Posterior vena cava (tissue), 2 donors: Measurements from ENCODE around the gene RBBP4. TPM values are rescaled to one million over a fixed set of nuclear protein-coding genes. Genes with fewer than 3 reads are reported as not detected.
A peak's percentile ranks its signal among the peaks of the same experiment; 100 is the strongest.
"Not testable (repeated sequence)": the region's sequence is repeated elsewhere in the genome, so short reads cannot be mapped to it uniquely, and the experiment has no call there.

ENCODE experiments used
- DNase-seq: peaks from one replicate; pipeline ENCODE4 v3.0.0-alpha.2; 2020; ENCODE audit warnings: low spot score
- intact Hi-C, 2 donors: fragments of 100-400 bp; cut with DNase I; formaldehyde crosslinking; loops; one replicate each; pipeline versions ENCODE4 v1.14.1 to v1.14.2; 2022 to 2023
- total RNA-seq, 2 donors: library from RNA; stranded (reverse); fragmentation: NEBNext Ultra II Directional; extraction: Animal tissue kit (Norgen Biotek cat#: 25700); gene quantifications; one replicate each; pipeline ENCODE4 v1.2.1, GENCODE V29; 2021
- donor health status: DM: yes; HTN: yes; CAD: no.
- donor health status: DM: yes; HTN: yes; CAD: no.

RBBP4 gene
- total RNA-seq, 2 donors from 2014 or later = 85.7 to 108 TPM

- intact Hi-C loops = loop anchor here (5.0 kb wide), 2 partner anchors 61 to 161 kb away; partner anchors contain the start of gene FNDC5 (in 1 of the 2)
- DNase-seq = not testable (repeated sequence)
These were observed 60.2 kb downstream of the RBBP4 start for GRCh38 chr1:32711221-32711620.

- intact Hi-C loops = loop anchor here (5.0 kb wide), 2 partner anchors 59 to 159 kb away; partner anchors contain the start of gene FNDC5 (in 1 of the 2)
These were observed 62.1 kb downstream of the RBBP4 start for GRCh38 chr1:32713081-32713480.

GRCh38 chr1:32714277-32714676, 63.3 kb downstream of the RBBP4 start:
- DNase-seq = no peak
- intact Hi-C loops = loop anchor here (5.0 kb wide), 2 partner anchors 58 to 158 kb away; partner anchors contain the start of gene FNDC5 (in 1 of the 2)

More at GRCh38 chr1:32713081-32713480, 62.1 kb downstream of the RBBP4 start:
- DNase-seq = no peak

- no peak for DNase-seq
- intact Hi-C loops = loop anchor here in 1 of 2 donors (5.0 kb wide), 1 partner anchor 41 kb away; no protein-coding TSS in a partner anchor
These were observed 64.9 kb downstream of the RBBP4 start for GRCh38 chr1:32715901-32716311.

- intact Hi-C loops = loop anchor here in 1 of 2 donors (5.0 kb wide), 1 partner anchor 41 kb away; no protein-coding TSS in a partner anchor
- DNase-seq = no peak
These were observed 65.5 kb downstream of the RBBP4 start for GRCh38 chr1:32716312-32717148.

- DNase-seq = no peak
- intact Hi-C loops = loop anchor here in 1 of 2 donors (5.0 kb wide), 1 partner anchor 40 kb away; no protein-coding TSS in a partner anchor
These were observed 66.5 kb downstream of the RBBP4 start for GRCh38 chr1:32717503-32717902.

- intact Hi-C loops = loop anchor here in 1 of 2 donors (5.0 kb wide), 1 partner anchor 39 kb away; no protein-coding TSS in a partner anchor
- no peak for DNase-seq
These were observed 67.0 kb downstream of the RBBP4 start for GRCh38 chr1:32718036-32718435.

GRCh38 chr1:32718527-32718926, 67.5 kb downstream of the RBBP4 start:
- intact Hi-C loops = loop anchor here in 1 of 2 donors (5.0 kb wide), 1 partner anchor 39 kb away; no protein-coding TSS in a partner anchor
- no peak for DNase-seq

- DNase-seq = no peak
- intact Hi-C loops = loop anchor here in 1 of 2 donors (5.0 kb wide), 1 partner anchor 38 kb away; no protein-coding TSS in a partner anchor
These were observed 68.8 kb downstream of the RBBP4 start for GRCh38 chr1:32719681-32720275.

GRCh38 chr1:32724678-32725614, 73.9 kb downstream of the RBBP4 start:
- peak; percentile 85 for DNase-seq
- intact Hi-C loops = no loop called here

- DNase-seq = no peak
- intact Hi-C loops = no loop called here
These were observed 74.6 kb downstream of the RBBP4 start for GRCh38 chr1:32725615-32725982.

GRCh38 chr1:32727876-32728275, 76.9 kb downstream of the RBBP4 start:
- no peak for DNase-seq
- intact Hi-C loops = no loop called here

- DNase-seq = no peak
- intact Hi-C loops = no loop called here
These were observed 77.5 kb downstream of the RBBP4 start for GRCh38 chr1:32728413-32729077.

GRCh38 chr1:32729254-32730046, 78.4 kb downstream of the RBBP4 start:
- no peak for DNase-seq
- intact Hi-C loops = no loop called here

- no peak for DNase-seq
- intact Hi-C loops = no loop called here
These were observed 82.7 kb downstream of the RBBP4 start for GRCh38 chr1:32733582-32734321.
